ENCODE results near the gene BTG2.

BTG2 gene

DNA sequence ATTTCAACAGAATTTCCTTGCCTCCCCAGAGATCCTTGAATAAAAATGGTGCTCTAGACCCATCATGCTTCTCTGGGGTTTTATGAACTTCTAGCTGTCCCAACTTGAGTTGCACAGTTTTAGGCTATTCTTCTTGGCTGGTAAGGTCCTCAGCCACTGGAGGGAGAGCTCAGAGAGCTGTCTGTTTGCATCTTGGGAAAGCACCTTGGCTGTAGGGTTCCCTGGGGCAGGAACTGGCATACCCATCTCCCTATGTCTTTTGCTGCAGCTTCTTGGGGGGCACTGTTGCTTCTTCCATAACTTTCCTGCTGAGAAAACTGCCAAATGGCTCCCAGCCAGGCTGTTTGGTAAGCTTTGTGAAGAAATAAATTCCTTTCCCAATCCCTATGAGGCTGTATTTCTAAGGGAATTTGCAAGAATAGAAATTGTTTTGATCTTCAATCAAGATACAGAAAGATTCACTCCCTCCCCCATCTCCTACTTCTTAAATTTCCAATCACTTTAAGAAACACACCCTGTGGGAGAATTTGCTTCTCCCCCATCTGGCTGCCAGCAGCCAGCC, 53.8 kb downstream of the BTG2 start:
- Histone ChIP-seq H3K27me3 (replicated peaks; ENCODE audit: control insufficient read depth, insufficient read depth, low read length, poor library complexity, severe bottlenecking) (peaks cover 6% of the 10 kb centered on the region), H3K9me3 (ENCODE audit: control insufficient read depth, low read length) (no peaks in the 10 kb centered on the region), H3K4me1 (ENCODE audit: control insufficient read depth, insufficient read depth, low read length, poor library complexity, severe bottlenecking) (no peaks in the 10 kb centered on the region), H3K36me3 (ENCODE audit: control insufficient read depth, insufficient read depth, low read length) (no peaks in the 10 kb centered on the region), H3K4me3 (ENCODE audit: insufficient read depth, low read depth, low read length, poor library complexity, severe bottlenecking) (no peak overlapping the region), H3K27ac (ENCODE audit: insufficient read depth, low read length, poor library complexity, severe bottlenecking) (no peak overlapping the region)
- DNase-seq: no peak

All from effector memory CD4-positive, alpha-beta T cell (primary cell).